ENCODE data around the gene NAV2.

GRCh38 chr11:20157728-20158127 is 445.1 kb downstream of the NAV2 start:
- TF ChIP-seq POLR2A (IDR thresholded peaks at IDR 0.05; ENCODE audit: low read length) = no peak
- no peak for TF ChIP-seq GATA1 (IDR thresholded peaks at IDR 0.05; ENCODE audit: low read depth, low read length)

Measured in erythroblast (primary cell).